Spleen (tissue), 7 donors: Measurements from ENCODE around the gene NUDT16.

ENCODE experiments used
- POLR2A ChIP-seq, 3 donors: fragments of 450-650 bp; IDR thresholded peaks; one replicate each; pipeline ENCODE4 v1.5.1; 2017; ENCODE audit warnings: antibody characterized with exemption in 3 of 3, mild to moderate bottlenecking in 1 of 3
- POLR2AphosphoS5 ChIP-seq, 3 donors: sonication (generic); formaldehyde crosslinking; IDR thresholded peaks; one replicate each; pipeline ENCODE4 v1.5.1; 2017; ENCODE audit warnings: antibody characterized with exemption in 3 of 3
- TF ChIP-seq, protein P1 (sequence below), 11 experiments: fragments of 200-600 bp in 7 of 11; fragments of 450-650 bp in 4 of 11; sonication (generic) in 4 of 11; IDR thresholded peaks in 8 of 11; conservative IDR thresholded peaks in 3 of 11; 1 replicate in 7 of 11; 2 replicates in 4 of 11; pipeline versions ENCODE4 v1.4.0 to v1.8.0; 2016 to 2021; ENCODE audit warnings: antibody characterized with exemption in 11 of 11, inconsistent platforms in 4 of 11, mild to moderate bottlenecking in 1 of 11
- donor health status: DM: no; HTN: no; CAD: no; lungs with moderate emphysema.
- donor health status: DM: no; HTN: no; CAD: no.
- donor health status: DM: no; HTN: no; CAD: no.

DNA sequence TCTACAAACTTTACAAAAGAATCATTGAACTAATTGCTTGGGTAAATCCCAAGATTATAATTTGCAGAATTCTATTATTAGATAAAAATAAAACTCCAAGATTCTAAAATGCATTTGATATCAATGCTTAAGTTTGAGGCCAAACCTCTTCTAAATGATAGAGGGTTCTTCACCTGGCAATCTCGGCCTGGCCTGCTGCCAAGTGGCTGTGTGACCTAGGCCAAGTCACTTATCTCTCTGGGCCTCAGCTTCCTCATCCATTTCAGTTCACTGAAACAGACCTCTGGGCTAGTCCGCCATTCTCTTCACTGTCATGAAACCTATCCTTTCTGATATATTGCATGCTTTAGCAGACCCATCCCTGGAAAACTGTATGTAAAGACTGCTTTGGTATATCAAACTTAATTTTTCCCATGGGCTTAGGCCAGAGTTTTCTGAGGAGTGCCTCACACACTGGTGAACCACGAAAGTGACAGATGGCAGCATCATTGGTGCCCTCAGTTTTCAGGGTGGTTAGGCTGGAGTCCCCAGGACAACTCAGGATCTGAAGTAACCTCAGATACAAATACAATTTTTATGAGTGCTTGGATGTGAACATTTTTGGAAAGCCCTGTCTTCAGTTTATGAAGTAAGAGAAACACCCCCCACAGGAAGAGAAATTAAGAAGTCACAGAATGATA is 21.8 kb downstream of the NUDT16 start:
- TF ChIP-seq, protein P1, sequence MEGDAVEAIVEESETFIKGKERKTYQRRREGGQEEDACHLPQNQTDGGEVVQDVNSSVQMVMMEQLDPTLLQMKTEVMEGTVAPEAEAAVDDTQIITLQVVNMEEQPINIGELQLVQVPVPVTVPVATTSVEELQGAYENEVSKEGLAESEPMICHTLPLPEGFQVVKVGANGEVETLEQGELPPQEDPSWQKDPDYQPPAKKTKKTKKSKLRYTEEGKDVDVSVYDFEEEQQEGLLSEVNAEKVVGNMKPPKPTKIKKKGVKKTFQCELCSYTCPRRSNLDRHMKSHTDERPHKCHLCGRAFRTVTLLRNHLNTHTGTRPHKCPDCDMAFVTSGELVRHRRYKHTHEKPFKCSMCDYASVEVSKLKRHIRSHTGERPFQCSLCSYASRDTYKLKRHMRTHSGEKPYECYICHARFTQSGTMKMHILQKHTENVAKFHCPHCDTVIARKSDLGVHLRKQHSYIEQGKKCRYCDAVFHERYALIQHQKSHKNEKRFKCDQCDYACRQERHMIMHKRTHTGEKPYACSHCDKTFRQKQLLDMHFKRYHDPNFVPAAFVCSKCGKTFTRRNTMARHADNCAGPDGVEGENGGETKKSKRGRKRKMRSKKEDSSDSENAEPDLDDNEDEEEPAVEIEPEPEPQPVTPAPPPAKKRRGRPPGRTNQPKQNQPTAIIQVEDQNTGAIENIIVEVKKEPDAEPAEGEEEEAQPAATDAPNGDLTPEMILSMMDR (IDR thresholded peaks at IDR 0.05 in 8 of 11, conservative IDR thresholded peaks at IDR 0.05 in 3 of 11): no peak
- TF ChIP-seq POLR2A (IDR thresholded peaks at IDR 0.05) (no peak), POLR2AphosphoS5 (IDR thresholded peaks at IDR 0.05) (no peak)
